Neural progenitor cell (in vitro differentiated cells): ENCODE data around the gene TMPRSS4.

Experiments
- EZH2phosphoT487 ChIP-seq: fragments of 200-600 bp; sonication (generic); IDR thresholded peaks from 2 replicates; pipeline ENCODE4 v1.6.1; 2017; ENCODE audit warnings: antibody characterized with exemption
- TF ChIP-seq, protein P1 (sequence below): fragments of 200-600 bp; sonication (generic); IDR thresholded peaks from 2 replicates; pipeline ENCODE4 v1.5.1; 2017; ENCODE audit warnings: antibody characterized with exemption, mild to moderate bottlenecking

DNA sequence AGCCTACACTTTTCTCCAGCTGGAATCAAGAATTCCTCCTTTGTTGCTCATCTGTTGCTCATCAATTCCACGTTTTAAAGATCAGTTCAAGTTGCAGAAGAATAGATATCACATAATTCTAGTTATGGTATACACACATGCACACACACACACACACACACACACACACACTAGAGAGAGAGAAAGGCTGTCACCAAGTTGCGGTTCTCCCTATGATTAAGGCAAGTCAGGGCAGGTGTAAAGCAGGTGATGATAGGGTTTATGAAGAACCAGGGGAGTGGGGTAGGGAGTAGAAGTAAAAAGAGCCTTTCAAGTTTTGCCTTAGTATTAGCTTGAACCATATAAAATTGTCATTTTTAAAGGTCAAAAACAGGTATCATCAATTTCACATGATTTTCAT is 31.7 kb upstream of the TMPRSS4 start:
- TF ChIP-seq, protein P1, sequence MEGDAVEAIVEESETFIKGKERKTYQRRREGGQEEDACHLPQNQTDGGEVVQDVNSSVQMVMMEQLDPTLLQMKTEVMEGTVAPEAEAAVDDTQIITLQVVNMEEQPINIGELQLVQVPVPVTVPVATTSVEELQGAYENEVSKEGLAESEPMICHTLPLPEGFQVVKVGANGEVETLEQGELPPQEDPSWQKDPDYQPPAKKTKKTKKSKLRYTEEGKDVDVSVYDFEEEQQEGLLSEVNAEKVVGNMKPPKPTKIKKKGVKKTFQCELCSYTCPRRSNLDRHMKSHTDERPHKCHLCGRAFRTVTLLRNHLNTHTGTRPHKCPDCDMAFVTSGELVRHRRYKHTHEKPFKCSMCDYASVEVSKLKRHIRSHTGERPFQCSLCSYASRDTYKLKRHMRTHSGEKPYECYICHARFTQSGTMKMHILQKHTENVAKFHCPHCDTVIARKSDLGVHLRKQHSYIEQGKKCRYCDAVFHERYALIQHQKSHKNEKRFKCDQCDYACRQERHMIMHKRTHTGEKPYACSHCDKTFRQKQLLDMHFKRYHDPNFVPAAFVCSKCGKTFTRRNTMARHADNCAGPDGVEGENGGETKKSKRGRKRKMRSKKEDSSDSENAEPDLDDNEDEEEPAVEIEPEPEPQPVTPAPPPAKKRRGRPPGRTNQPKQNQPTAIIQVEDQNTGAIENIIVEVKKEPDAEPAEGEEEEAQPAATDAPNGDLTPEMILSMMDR = no peak
- TF ChIP-seq EZH2phosphoT487 = no peak
